RWPE1 (cell line): ENCODE data around the gene FAM118A.
A peak's percentile ranks its signal among the peaks of the same experiment; 100 is the strongest.

ENCODE experiments used
- CTCF ChIA-PET: fragments of 350-600 bp; sonication (Branson Sonifier 250); formaldehyde crosslinking; extraction: SDS; loops from one replicate; lab custom pipeline; 2021; lab: Yijun Ruan, JAX
- POLR2A ChIA-PET: fragments of 400-600 bp; formaldehyde crosslinking; extraction: SDS; loops from one replicate; lab custom pipeline; 2020; ENCODE audit warnings: antibody characterized with exemption; ENCODE audit not compliant: low non-redundant PET; lab: Yijun Ruan, JAX
- DNase-seq: peaks from one replicate; pipeline ENCODE4 v3.0.0; 2012; ENCODE audit warnings: low spot score
- H3K27ac ChIP-seq: fragments of 450-650 bp; 2 replicates; pipeline ENCODE4 v1.5.1; 2017
- CTCF ChIP-seq: fragments of 450-650 bp; conservative IDR thresholded peaks from 2 replicates; pipeline ENCODE4 v1.5.1; 2017; ENCODE audit warnings: low read depth, mild to moderate bottlenecking

The FAM118A gene

GRCh38 chr22:45334528-45334927, 24.8 kb downstream of the FAM118A start:
- ChIA-PET POLR2A (no interaction called here), CTCF (no interaction called here)
- TF ChIP-seq CTCF, result no peak
- no peak for DNase-seq
- H3K27ac ChIP-seq, result peak overlapping the region; percentile 92

- no peak for DNase-seq
- ChIA-PET POLR2A (no interaction called here), CTCF (interaction anchor here (0.6 kb wide), 1 partner anchor 77 kb away, joined by 5 read pairs; no protein-coding TSS in a partner anchor)
- TF ChIP-seq CTCF, result 0 out of 2 replicates have a peak, but pooled peaks have one; percentile 14
- peak overlapping the region; percentile 92 for H3K27ac ChIP-seq
These were observed 25.5 kb downstream of the FAM118A start for GRCh38 chr22:45335021-45335818.

GRCh38 chr22:45335854-45336522, 26.3 kb downstream of the FAM118A start:
- peak overlapping the region; percentile 92 for H3K27ac ChIP-seq
- ChIA-PET CTCF (interaction anchor here (0.6 kb wide), 1 partner anchor 77 kb away, joined by 5 read pairs; no protein-coding TSS in a partner anchor), POLR2A (no interaction called here)
- no peak for TF ChIP-seq CTCF
- no peak for DNase-seq

GRCh38 chr22:45336971-45337431, 27.3 kb downstream of the FAM118A start:
- no peak for DNase-seq
- no peak overlapping the region for H3K27ac ChIP-seq
- ChIA-PET CTCF (no interaction called here), POLR2A (no interaction called here)
- TF ChIP-seq CTCF, result no peak

- ChIA-PET CTCF (no interaction called here), POLR2A (no interaction called here)
- no peak for DNase-seq
- H3K27ac ChIP-seq, result no peak overlapping the region
- TF ChIP-seq CTCF, result no peak
These were observed 27.8 kb downstream of the FAM118A start for GRCh38 chr22:45337536-45337935.

- no peak for DNase-seq
- ChIA-PET POLR2A (no interaction called here), CTCF (no interaction called here)
- no peak for TF ChIP-seq CTCF
- no peak overlapping the region for H3K27ac ChIP-seq
These were observed 29.1 kb downstream of the FAM118A start for GRCh38 chr22:45338795-45339194.
